MV-4-11 (cell line): ENCODE results near the gene SERTM2.

Experiments used
- DNase-seq: peaks from one replicate; lab custom pipeline; 2025; lab: John Stamatoyannopoulos, UW

The SERTM2 gene

GRCh38 chrX:111560801-111561200 lies 49.4 kb downstream of the SERTM2 start:
- no peak for DNase-seq

DNA sequence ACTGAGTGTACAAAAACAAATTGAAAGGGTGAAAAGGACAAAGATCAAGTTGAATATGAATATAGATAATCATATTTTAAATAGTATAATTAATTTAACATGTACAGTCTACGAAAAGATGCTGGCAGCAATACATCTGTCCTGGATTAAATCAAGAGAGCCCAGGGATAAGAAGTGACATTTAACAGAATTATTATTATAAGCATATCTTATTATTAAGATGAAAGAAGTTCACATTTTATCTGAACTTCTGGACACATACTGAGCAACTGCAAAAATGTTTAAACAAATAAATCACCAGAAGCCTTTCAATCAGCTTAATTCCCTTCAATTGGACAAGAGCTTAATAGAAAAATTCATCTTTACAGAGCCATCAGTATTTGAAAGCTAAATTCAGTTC lies 50.4 kb downstream of the SERTM2 start:
- DNase-seq = no peak

GRCh38 chrX:111567542-111568255 lies 56.3 kb downstream of the SERTM2 start:
- DNase-seq = no peak

GRCh38 chrX:111568354-111568753 lies 56.9 kb downstream of the SERTM2 start:
- no peak for DNase-seq

GRCh38 chrX:111568817-111569216 lies 57.4 kb downstream of the SERTM2 start:
- DNase-seq = no peak
